Measurements from ENCODE around the gene MUC22.

DNA sequence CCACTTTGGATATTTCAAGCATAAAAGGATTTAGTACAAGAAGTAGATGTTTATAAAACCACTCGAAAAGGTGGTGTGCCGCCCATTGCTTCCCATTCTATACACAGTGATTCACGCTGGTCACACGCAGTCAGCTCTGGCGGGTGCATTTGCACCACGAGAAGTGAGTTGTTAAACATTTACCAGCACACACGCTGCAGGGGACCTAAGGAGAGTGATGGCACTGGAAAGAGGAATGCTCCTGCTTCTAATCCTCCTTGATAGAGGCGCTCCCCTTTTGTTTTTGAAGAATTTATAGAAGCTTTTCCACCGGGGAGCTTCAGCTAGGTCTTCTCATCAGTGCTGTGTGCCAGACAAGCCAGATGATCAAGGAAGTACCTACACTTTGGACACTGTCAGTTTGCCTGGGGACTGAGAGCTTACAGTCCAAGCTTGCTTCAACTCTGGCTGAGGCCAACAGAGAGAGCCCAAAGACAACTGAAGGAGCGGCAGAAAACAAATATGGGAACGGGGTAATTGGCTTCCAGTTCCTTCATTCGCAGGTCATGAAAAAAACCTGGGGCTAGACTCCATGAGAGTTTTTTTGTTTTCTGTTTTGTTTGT, 31.2 kb downstream of the MUC22 start:
- TF ChIP-seq, protein P1, sequence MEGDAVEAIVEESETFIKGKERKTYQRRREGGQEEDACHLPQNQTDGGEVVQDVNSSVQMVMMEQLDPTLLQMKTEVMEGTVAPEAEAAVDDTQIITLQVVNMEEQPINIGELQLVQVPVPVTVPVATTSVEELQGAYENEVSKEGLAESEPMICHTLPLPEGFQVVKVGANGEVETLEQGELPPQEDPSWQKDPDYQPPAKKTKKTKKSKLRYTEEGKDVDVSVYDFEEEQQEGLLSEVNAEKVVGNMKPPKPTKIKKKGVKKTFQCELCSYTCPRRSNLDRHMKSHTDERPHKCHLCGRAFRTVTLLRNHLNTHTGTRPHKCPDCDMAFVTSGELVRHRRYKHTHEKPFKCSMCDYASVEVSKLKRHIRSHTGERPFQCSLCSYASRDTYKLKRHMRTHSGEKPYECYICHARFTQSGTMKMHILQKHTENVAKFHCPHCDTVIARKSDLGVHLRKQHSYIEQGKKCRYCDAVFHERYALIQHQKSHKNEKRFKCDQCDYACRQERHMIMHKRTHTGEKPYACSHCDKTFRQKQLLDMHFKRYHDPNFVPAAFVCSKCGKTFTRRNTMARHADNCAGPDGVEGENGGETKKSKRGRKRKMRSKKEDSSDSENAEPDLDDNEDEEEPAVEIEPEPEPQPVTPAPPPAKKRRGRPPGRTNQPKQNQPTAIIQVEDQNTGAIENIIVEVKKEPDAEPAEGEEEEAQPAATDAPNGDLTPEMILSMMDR (IDR thresholded peaks at IDR 0.05 in 4 of 5, conservative IDR thresholded peaks at IDR 0.05 in 1 of 5) = no peak
- no peak for TF ChIP-seq POLR2A (IDR thresholded peaks at IDR 0.05)

Measured in gastrocnemius medialis (tissue), 4 donors.